GM13976 (cell line): ENCODE data around the gene SCN9A.

Source experiments
- DNase-seq: peaks from one replicate; pipeline ENCODE4 v3.0.0; 2012; ENCODE audit warnings: low spot score
- CTCF ChIP-seq: IDR thresholded peaks from 2 replicates; pipeline ENCODE4 v1.5.1; 2012; ENCODE audit warnings: borderline replicate concordance, mild to moderate bottlenecking; ENCODE audit not compliant: insufficient read depth; ENCODE audit errors: extremely low read depth, missing control alignments, control extremely low read depth
- in situ Hi-C: fragments of 300-500 bp; cut with MboI; formaldehyde crosslinking; loops from one replicate; pipeline ENCODE4 v1.12.0; 2022; ENCODE audit warnings: low sequenced_read_pairs, mixed read lengths, inconsistent platforms; ENCODE audit not compliant: unreplicated experiment

The SCN9A gene

GRCh38 chr2:166357068-166357949, 18.4 kb downstream of the SCN9A start:
- DNase-seq = no peak
- no peak for TF ChIP-seq CTCF
- in situ Hi-C loops = no loop called here

- TF ChIP-seq CTCF = no peak
- no peak for DNase-seq
- in situ Hi-C loops = no loop called here
These were observed 24.4 kb downstream of the SCN9A start for GRCh38 chr2:166351319-166351718.

DNA sequence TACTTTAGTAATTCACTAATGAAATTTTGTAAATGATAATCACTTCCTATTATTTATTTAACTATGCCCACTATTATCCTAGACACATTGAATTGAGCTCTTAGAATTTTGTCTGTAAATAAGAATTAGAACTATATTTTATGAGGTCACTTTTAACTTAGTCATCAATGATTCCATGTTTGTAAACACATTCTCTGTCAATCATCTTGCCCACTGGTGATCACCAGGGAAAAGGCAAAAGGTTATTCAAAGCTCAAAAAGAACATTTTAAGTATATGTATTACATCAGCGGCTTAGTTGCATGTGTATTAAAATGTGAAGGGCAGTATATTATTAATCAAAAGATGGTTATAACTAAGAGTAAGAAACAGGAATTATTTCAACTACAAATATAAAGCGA, 25.2 kb downstream of the SCN9A start:
- TF ChIP-seq CTCF = no peak
- in situ Hi-C loops = no loop called here
- no peak for DNase-seq

DNA sequence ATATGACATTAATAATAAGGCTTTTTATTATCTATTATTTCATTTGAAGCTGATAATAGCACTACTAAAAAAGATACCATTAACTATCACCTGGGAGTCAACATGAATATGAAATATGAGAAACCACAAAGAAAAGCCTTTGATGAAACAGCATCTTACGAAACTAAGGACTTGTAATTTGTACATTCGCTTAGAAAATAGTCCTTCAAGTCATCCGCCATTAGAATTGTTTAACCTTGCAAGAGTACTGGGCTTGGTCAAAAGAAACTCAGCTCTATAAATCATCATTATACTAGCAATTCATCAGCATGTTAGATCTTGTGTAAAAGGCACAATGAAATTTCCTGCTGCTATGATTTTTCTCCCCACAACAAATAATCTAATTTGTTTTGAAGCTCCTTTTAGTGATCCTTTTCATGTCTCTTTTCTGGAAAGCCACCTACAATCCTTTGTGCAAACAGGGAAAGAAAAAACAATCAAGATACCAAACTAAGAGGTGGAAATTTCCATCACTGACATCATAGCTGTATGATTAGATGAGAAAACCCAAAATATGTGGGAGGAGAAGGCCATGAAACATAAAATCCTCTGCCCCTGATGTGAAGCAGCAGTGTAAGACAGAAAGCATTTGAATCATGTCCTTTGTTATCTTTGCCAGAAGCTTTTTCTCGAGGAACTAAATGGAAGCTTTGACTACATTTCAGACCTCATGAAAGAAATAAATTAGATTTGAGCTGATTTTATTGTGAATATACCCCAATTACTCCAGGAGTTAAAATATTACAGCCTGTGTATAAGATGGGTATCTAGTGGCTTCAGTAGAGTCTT, 31.2 kb downstream of the SCN9A start:
- DNase-seq = no peak
- TF ChIP-seq CTCF = no peak
- in situ Hi-C loops = no loop called here

DNA sequence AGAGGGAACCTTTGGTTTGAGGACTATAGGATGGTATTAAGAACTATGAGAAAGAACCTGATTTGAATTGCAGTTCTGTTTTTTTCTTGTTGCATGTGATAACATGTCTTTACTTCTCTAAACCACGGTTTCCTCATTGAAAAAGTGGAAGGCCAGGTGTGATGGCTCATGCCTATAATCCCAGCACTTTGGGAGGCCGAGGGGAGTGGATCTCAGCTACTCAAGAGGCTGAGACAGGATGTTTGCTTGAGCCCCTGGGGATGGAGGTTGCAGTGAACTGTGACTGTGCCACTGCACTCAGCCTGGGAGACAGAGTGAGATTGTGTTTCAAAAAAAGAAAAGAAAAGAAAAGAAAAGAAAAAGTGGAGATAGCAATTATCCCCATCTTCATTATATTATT, 32.3 kb downstream of the SCN9A start:
- no peak for DNase-seq
- TF ChIP-seq CTCF = no peak
- in situ Hi-C loops = no loop called here

GRCh38 chr2:166341426-166341825, 34.3 kb downstream of the SCN9A start:
- DNase-seq = no peak
- TF ChIP-seq CTCF = no peak
- in situ Hi-C loops = no loop called here
